DMS79 treated with DMSO at 0.1 percent for 48 hours (cell line): ENCODE data around the gene C11orf54.
"Not testable (repeated sequence)": the region's sequence is repeated elsewhere in the genome, so short reads cannot be mapped to it uniquely, and the experiment has no call there.

Experiments
- DNase-seq: peaks from one replicate; lab custom pipeline; 2025; lab: John Stamatoyannopoulos, UW

Gene C11orf54

DNA sequence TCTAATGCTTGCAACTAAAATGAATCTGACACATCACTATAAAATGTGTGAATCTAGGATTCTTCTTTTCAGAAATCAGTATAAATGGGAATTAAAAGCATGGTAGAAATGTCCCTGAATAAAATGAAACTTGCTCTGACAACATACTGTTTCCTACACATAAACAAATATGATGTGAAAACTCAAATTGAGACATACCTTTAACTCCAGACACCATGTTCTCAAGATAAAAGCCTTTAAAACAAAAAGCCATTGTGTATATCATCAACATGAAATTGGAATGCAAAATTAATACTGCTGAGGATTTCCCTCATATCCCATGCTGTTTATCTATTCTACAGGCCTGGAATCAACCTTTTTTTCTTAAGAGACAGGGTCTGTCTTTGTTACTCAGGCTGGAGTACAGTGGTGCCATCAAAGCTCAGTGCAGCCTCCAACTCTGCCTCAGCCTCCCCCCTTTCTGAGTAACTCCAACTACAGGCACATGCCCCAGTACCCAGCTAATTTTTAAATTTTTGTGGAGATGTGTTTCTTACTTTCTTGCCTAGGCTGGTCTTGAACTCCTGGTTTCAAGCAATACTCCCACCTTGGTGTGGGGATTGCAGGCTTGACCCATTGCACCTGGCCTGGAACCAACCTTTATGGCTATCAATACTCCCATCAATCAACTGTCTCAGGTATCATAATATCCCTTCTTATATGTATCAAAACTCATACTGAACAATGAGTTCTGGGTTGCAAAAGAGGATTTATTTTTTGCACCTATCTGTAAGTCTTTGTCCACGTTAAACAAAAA is 6.8 kb upstream of the C11orf54 start:
- DNase-seq: no peak

DNA sequence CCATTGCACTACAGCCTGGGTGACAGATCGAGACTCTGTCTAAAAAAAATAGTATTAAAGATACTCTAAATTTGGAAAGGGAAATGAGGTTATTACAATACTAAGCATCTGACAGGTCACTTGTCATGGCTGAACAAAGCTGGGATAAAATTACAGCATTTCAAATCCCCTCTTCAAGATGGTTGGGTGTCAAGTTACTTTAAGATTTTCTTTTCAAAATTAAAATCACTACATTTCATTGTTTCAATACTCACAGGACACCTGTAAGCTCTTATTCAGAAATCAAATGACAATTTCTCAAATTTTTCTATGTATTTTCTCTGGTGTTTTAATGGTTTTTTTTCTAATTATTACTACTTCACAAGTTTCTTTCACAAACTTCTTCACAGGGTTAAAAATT is 5.8 kb upstream of the C11orf54 start:
- no peak for DNase-seq

DNA sequence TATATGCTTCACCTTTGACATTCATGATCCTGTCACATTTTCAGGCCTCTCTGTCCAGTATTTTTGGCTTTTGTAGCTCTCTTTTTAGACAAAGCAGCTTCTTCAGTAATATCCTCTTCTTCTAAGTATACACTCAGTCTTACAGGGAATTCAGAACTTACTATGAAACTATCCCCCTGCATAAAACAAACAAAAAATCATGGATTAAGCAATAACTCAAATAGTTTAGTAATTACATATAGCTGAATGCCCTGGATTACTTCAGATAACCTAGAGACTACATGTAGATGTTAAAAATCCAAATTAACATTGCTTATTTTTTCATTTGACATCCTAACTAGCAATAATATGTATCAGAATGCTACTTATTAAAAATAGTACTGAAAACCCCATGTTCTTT is 5.3 kb upstream of the C11orf54 start:
- no peak for DNase-seq

DNA sequence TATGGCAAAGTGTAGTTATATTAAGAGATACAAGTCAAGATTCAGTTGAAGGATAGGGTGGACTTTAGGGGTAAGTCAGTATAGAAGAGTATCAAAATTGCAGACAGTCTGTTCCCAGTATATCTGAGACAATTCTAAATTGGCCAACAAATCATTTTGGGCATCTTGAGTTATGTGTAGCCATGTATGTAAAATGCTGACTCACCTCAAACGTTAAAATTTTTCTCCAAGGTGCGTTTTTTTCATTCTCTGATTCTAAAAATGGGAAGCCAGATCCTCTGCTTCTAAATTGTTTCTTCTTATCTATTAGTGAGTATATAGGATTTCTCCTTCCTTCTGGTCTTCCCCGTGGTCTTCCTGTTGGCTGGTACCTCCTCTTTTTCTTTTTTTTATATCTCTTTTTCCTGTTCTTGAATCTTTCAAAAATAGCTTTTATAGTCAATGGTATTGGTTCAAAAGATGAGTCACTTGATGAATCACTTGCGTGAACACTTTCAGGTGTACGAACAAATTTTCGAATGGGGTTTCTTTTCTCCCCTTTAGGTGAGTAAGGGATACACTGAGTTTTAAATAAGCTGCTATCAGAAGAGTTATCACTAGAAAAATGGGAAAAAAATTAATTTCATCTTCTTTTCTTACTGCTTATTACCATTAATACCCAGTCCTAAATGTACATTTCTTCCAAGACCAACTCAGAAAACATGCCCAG is 3.4 kb upstream of the C11orf54 start:
- DNase-seq: no peak

- peak; percentile 13 for DNase-seq
Observed at GRCh38 chr11:93738647-93739081, 2.8 kb upstream of the C11orf54 start.

- peak; percentile 43 for DNase-seq
Observed at GRCh38 chr11:93740031-93740729, 1.3 kb upstream of the C11orf54 start.

DNA sequence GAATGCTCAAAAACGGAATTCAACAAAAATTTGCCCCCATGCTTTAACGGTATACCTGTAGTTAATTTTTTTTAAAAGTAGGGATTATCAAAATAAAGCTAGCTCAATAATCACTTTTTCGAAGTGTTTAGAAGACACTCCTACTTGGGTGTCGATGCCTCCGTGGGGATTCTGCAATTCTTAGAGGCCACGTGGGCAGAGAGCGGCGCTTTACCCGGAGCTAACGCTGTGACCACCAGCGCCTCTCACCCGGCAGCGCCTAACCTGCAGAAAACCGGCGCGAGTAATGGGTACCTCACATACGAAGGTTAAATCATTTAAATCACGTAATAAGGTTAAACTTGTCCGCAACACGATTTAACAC is 760 bp upstream of the C11orf54 start:
- peak; percentile 73 for DNase-seq

- peak; percentile 84 for DNase-seq
Observed at GRCh38 chr11:93741882-93742226, 382 bp downstream of the C11orf54 start.

GRCh38 chr11:93743291-93743690 is 1.8 kb downstream of the C11orf54 start:
- no peak for DNase-seq

GRCh38 chr11:93744669-93745004 is 3.2 kb downstream of the C11orf54 start:
- DNase-seq: no peak

- not testable (repeated sequence) for DNase-seq
Observed at GRCh38 chr11:93745005-93745755, 3.7 kb downstream of the C11orf54 start.

- no peak for DNase-seq
Observed at GRCh38 chr11:93746101-93746500, 4.6 kb downstream of the C11orf54 start.

DNA sequence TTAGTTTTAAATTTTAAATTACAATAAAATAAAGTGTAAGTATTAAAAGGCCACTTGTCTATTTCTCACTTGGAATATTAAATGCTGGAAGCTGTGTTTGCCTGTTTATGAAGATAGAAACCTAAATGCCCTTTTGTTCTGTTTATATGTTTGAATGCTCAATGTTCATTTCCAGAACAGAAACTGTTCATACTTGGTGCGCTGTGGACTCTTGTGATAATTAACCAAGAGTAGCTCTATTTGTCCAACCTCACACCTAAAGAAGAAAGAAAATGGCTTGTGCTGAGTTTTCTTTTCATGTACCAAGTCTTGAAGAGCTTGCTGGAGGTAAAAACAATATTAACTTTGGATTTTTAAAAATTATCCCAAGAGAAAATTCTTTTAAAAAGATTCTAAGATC is 5.7 kb downstream of the C11orf54 start:
- DNase-seq: no peak

DNA sequence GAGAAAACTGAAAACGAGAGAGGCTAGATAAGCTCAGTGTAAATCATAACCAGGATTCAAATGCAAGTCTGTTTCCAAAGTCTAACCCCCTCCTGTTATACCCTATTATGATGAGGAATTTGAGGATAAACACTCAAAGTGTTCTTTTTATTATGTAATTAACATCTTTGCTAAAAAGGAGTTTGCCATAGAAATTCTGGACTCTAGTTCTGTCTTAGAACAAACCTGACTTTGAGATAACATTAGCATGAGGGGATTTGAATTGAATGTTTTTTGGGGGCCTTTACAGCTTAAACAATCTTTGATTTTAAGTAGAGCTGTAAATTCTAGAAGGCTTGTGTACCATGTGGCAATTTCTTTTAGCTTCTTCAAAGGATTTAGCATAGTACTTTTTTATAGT is 9.5 kb downstream of the C11orf54 start:
- DNase-seq: no peak

GRCh38 chr11:93753241-93753640 is 11.8 kb downstream of the C11orf54 start:
- no peak for DNase-seq

DNA sequence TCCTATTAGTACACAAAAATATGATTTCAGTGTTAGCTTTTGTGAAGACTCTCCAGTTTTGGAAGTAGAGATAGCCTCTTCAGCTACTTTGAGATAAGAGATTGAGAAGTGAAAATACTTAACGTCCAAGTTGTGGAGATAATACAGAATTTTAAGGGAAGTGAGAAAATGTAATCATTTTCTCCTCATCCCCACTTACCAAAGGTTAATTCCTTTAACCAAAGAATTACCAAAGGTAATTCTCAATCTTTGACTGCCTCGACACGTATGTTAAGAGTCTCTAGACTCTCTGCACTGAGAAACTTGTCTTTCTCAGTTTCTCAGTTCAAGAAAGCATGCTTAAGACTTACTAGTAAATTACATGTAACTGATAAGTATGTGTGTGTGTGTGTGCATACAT is 15.3 kb downstream of the C11orf54 start:
- no peak for DNase-seq

DNA sequence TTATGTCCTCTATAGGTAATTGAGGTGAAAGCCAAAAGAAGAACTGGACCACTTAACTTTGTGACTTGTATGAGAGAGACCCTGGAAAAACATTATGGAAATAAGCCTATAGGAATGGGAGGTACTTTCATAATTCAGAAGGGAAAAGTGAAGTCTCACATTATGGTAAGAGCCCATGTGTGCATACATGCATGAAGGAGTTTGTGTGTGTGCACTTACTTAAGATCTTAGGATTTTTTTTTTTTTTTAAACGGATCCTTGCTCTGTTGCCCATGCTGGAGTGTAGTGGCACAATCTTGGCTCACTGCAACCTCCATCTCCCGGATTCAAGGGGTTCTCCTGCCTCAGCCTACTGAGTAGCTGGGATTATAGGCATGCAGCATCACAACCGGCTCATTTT is 15.8 kb downstream of the C11orf54 start:
- DNase-seq: no peak

- DNase-seq: no peak
Observed at GRCh38 chr11:93757924-93758865, 16.7 kb downstream of the C11orf54 start.

GRCh38 chr11:93759123-93759522 is 17.7 kb downstream of the C11orf54 start:
- not testable (repeated sequence) for DNase-seq

DNA sequence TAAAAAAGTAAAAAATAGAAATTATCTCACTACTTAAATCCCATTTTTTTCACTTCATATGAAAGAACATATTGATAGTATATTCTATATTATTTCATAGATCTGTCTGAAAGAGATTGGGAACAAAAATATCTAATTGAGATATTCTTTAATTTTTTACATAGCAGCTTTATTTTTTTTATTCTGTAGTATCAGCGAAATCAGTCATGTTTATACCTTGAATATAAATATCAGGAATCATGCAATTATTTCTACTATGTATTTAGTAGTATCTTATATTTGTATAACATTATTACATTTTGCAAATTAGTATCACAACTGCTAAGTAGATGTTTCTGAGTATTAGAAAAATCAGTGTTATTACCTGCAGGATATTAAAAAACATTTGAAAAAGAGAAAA is 20.4 kb downstream of the C11orf54 start:
- no peak for DNase-seq

DNA sequence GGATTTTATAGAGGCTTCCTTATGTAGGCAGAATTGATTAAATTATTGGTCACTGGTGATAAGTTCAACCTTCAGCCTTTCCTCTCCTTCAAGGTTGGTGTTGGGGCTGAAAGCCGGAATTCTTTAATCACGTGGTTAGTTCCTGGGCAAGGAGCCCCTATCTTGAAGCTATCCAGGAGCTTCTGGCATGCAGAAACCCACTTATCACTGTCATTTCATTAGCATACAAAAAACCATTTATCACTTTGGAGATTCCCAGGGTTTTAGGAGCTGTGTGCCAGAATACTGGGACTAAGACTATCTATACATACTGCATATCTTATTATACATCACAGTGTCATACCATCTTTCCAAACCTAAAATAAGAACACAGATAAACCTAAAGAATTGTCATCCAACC is 24.1 kb downstream of the C11orf54 start:
- no peak for DNase-seq
